HG03342 (cell line): ENCODE measurements around the gene ZNF226.
"Not testable (repeated sequence)": the region's sequence is repeated elsewhere in the genome, so short reads cannot be mapped to it uniquely, and the experiment has no call there.

Source experiments
- ATAC-seq: cut with Tn5 transposase; IDR thresholded peaks from one replicate; pipeline ENCODE4 v1.9.1; 2021; ENCODE audit warnings: mild to moderate bottlenecking, moderate library complexity; ENCODE audit not compliant: unreplicated experiment

The ZNF226 gene

DNA sequence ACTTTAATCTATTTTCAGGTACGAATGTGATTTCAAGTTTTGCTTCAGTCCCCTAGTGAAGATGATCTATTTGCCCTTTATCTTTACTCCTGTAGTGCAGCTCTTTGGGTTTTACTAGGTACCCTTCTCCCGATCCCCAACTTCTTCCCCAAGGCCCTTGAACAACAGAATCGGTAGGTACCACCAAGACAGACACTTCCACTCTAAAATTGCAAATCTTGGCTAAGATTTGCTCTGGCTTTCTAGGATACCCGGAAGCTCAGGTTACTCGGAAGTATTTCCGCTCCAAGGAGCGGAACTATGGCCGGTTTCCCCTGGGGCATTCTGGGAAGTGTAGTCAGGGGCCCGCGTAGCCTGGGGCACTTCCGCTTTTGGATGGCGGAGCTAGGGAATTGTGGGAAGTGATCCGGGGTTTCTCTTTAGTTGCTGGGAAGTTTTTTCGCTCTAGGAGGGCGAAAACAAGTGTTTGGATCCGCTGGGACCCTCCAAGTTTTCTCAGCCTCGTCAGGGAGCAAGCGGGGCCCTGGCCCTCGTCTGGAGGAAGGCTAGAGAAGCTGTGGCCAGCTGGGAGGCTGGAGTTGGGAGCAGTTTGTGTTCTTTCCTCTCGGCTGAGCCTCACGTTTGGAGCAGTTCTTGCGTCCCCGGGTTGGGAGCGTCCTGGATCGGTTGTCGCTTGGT, 42.4 kb downstream of the ZNF226 start:
- peak; percentile 82 for ATAC-seq

DNA sequence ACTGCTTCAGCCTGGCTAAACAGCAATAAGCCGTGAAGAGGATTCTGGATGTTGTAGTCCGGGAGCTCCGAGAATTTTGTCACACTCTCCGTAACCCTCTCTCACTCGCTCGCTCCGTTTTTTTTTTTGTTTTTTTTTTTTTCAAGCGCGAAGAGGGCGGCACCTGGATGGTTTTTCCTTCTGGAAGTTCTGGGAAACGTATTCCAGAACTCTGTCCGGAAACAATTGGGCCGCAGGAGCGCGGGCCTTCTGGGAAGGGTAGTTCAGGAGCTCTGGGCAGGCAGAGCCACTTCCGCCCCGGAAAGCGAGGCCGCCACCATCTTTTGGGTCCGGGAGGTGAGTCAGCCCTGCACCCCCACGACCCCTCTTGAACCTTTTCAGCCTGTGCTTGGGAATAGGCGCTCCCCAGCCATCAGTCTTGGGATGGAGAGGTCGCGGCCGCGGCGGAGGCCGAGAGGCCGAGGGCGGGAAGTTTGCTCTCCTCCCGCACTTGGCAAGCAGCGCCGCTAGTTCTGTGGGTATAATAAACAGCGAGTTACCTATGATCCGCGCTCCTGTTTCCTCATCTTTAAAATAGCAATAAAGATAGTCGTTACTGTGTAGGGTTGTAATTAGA, 47.5 kb downstream of the ZNF226 start, which contains the start of gene ZNF227:
ZNF227 (plus strand) TSS at position 283 of the 616 bp plus-strand sequence. CDS start 5,261 bp downstream, outside the sequence.
- ATAC-seq: peak; percentile 87

DNA sequence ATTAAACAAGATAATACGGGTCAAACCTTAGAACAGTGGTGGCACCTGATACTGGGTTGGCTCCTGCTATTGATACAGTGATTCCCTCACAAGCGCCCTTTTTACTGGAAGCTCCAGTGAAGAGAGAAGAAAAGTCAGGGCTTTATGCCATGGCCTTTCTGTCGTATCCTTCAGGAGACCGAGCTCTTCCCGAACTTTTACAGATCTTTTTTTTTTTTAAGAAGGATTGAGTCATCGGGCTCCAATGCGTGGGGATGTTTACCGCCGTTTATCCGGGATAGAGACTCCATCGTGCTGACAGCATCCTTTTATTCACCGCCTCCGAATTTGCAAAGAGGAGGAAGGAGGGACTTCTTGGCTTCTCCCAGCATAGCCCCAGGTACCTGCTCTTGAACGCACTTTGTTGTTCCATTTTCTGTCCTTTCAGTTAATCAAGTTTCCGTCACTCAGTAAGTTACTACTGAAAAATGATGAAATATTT, 48.0 kb downstream of the ZNF226 start:
- ATAC-seq: peak; percentile 18

DNA sequence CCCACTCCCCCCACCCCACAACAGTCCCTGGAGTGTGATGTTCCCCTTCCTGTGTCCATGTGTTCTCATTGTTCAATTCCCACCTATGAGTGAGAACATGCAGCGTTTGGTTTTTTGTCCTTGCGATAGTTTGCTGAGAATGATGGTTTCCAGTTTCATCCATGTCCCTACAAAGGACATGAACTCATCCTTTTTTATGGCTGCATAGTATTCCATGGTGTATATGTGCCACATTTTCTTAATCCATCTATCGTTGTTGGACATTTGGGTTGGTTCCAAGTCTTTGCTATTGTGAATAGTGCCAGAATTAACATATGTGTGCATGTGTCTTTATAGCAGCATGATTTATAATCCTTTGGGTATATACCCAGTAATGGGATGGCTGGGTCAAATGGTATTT, 55.0 kb downstream of the ZNF226 start:
- ATAC-seq: not testable (repeated sequence)

DNA sequence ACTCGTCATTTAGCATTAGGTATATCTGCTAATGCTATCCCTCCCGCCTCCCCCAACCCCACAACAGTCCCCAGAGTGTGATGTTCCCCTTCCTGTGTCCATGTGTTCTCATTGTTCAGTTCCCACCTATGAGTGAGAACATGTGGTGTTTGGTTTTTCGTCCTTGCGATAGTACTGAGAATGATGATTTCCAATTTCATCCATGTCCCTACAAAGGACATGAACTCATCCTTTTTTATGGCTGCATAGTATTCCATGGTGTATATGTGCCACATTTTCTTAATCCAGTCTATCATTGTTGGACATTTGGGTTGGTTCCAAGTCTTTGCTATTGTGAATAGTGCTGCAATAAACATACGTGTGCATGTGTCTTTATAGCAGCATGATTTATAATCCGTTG, 55.9 kb downstream of the ZNF226 start:
- ATAC-seq: not testable (repeated sequence)

DNA sequence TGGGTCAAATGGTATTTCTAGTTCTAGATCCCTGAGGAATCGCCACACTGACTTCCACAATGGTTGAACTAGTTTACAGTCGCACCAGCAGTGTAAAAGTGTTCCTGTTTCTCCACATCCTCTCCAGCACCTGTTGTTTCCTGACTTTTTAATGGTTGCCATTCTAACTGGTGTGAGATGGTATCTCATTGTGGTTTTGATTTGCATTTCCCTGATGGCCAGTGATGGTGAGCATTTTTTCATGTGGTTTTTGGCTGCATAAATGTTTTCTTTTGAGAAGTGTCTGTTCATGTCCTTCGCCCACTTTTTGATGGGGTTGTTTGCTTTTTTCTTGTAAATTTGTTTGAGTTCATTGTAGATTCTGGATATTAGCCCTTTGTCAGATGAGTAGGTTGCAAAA, 56.4 kb downstream of the ZNF226 start:
- not testable (repeated sequence) for ATAC-seq
